ENCODE data around the gene CHD5.

Gene CHD5

DNA sequence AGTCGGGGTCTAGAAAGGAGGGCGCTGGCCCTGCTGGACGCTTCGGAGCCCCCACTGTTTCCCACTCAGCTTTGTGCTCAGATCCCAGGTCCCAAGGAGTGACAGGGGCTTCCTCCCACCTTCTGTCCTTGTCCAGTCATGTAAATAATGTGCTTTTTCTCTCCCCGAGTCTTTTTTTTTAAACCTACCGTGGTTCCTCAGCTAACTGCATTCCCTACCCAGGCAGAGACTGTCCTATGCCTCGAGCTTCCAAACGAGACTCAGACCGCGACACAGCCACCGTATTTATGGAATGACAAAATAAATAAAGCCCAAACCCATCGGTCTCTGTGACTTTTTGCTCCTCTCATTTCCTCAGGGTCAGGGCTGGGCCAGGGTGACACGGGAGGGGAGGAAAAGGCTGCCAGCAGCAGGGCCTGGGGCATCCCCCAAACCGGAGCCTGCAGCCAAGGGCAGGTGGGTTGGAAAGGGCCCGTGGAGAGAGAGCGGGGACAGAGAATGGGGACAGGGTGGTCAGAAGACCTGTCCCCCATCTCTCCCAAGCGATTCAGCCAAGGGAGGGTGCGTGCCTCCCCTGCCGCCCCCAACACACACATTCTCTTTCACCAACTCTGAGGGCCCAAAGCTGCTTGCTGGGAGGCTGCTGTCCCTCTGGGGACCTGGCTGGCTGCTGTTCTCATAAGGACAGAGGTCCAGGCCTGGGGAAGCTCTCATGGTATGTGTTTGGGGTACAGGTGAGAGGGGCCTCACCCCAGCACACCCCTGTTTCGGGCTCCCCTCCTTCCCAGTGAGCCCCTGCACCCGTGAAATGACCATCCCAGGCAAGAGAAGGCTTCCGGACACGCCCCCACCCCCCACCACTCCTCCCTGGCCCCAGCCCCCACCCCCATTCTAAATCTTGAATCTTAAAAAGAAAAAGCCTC is 79.0 kb downstream of the CHD5 start:
- DNase-seq (ENCODE audit: low read depth), result peak; percentile 53
- H3K4me3 ChIP-seq (ENCODE audit: low read depth, low read length), result no peak overlapping the region
- no peak for TF ChIP-seq MYC (IDR thresholded peaks at IDR 0.05; ENCODE audit: low read depth, low read length)
- TF ChIP-seq MAX (IDR thresholded peaks at IDR 0.05; ENCODE audit: low read depth, low read length), result no peak
- peak; percentile 14 for TF ChIP-seq POLR2A (IDR thresholded peaks at IDR 0.05; ENCODE audit: extremely low read depth, insufficient read length)

DNA sequence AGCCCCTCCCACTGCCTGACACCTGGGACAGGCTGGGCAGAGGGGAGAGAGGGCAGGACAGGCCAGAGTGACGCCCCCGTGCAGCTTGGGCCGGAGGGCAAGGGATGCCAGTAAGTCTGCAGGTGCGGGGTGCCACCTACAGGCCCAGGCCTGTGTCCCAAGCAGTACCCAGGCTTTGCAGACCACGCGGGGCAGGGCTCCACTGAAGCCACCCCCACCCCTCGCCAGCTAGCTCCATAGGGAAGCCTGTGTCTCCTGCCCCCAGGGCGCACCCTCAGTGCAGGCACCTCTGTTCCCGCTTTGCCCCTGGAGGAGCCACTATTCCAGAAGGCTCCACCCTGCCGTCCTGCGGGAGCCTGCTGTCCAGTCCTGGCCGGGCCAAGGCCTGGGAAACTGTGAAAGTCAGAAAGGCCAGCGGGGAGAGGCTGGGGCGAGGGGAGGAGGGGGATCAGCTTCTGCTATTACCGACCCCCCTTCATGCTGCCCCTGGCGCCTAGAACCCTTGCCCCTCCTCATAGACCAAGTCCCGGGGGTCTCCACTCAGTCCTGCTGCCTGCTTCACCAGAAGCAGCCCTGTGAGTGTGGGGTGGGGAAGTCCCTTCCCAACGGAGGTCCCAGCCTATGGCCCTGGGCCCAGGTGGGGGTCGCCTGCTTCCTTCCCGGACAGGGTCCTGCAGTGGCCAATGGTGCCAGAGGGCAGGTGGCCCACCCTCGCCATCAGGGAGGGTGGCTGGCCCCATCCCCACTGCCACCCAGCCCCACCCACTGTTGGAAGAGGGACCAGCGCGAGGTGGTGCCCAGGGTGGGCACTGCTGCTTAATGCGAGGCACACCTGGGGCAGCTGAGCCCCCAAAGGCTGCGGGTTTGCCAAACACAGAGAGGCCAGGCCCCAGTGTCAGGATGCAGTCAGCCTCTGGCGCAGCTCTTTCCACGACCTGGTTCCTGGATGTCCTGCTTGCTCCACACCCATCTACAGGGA is 80.0 kb downstream of the CHD5 start:
- peak; percentile 30 for DNase-seq (ENCODE audit: low read depth)
- TF ChIP-seq MYC (IDR thresholded peaks at IDR 0.05; ENCODE audit: low read depth, low read length) (no peak; the same call in 1 of the 2 replicates), CTCF (IDR thresholded peaks at IDR 0.05; ENCODE audit: low read depth, low read length) (peak; percentile 13)
- no peak overlapping the region for H3K4me3 ChIP-seq (ENCODE audit: low read depth, low read length)

DNA sequence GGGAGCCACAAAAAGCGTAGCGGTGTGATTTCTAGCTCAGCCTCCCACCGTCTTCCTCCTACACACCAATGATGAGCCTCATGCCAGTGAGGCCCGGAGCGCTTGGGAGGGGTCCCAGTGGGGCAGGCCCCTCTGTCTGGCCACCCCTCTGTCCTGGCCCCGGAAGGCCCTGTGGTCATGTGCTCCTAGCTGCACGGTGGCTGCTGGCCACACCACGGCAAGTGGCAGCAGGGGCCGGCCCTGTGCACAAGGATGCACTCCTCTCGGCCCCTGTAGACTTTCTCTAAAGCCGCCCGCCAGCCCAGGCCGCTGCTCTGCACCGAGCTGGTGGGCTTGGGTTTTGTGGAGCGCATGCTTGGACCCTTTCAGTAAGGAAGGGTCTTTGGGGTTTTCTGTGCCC is 80.8 kb downstream of the CHD5 start:
- DNase-seq (ENCODE audit: low read depth), result no peak
- H3K4me3 ChIP-seq (ENCODE audit: low read depth, low read length), result no peak overlapping the region
- TF ChIP-seq POLR2A (IDR thresholded peaks at IDR 0.05; ENCODE audit: extremely low read depth, insufficient read length) (no peak), MYC (IDR thresholded peaks at IDR 0.05; ENCODE audit: low read depth, low read length) (no peak)

- DNase-seq (ENCODE audit: low read depth), result no peak
- TF ChIP-seq CTCF (IDR thresholded peaks at IDR 0.05; ENCODE audit: low read depth, low read length), result no peak
- TF ChIP-seq MAX (IDR thresholded peaks at IDR 0.05; ENCODE audit: low read depth, low read length), result no peak
- TF ChIP-seq MYC (IDR thresholded peaks at IDR 0.05; ENCODE audit: low read depth, low read length), result no peak
- no peak for TF ChIP-seq POLR2A (IDR thresholded peaks at IDR 0.05; ENCODE audit: extremely low read depth, insufficient read length)
- no peak overlapping the region for H3K4me3 ChIP-seq (ENCODE audit: low read depth, low read length)
Observed at GRCh38 chr1:6098303-6099215, 81.6 kb downstream of the CHD5 start.

GRCh38 chr1:6097824-6098223 is 82.3 kb downstream of the CHD5 start:
- DNase-seq (ENCODE audit: low read depth), result no peak
- TF ChIP-seq MYC (IDR thresholded peaks at IDR 0.05; ENCODE audit: low read depth, low read length), result no peak
- no peak for TF ChIP-seq MAX (IDR thresholded peaks at IDR 0.05; ENCODE audit: low read depth, low read length)
- no peak for TF ChIP-seq CTCF (IDR thresholded peaks at IDR 0.05; ENCODE audit: low read depth, low read length)
- no peak for TF ChIP-seq POLR2A (IDR thresholded peaks at IDR 0.05; ENCODE audit: extremely low read depth, insufficient read length)
- H3K4me3 ChIP-seq (ENCODE audit: low read depth, low read length), result no peak overlapping the region

- DNase-seq (ENCODE audit: low read depth), result no peak
- no peak overlapping the region for H3K4me3 ChIP-seq (ENCODE audit: low read depth, low read length)
- no peak for TF ChIP-seq POLR2A (IDR thresholded peaks at IDR 0.05; ENCODE audit: extremely low read depth, insufficient read length)
- TF ChIP-seq MYC (IDR thresholded peaks at IDR 0.05; ENCODE audit: low read depth, low read length), result no peak
Observed at GRCh38 chr1:6097117-6097595, 83.0 kb downstream of the CHD5 start.
